ENCODE results near the gene OR2AE1.

DNA sequence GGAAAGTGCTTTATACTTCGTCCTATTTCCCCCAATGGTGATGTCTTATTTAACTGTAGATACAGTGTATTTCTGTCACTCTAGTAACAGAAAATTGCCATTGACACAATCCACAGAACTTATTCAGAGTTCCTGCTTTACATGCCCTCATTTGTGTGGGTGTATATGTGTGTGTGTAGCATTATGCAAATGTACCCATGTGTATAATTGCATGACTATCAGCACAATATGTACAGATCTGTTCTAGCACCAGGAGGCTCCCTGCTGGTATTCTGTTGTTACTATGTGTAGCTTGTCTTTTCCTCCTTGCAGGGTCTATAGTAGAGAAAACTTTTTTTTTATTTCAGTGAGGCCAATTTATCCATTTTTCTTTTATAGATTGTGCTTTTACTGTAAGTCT, 32.5 kb downstream of the OR2AE1 start:
- no peak for TF ChIP-seq ZBTB3 (CRISPR knock-in tag; IDR thresholded peaks at IDR 0.05; ENCODE audit: borderline replicate concordance, low read depth)
- TF ChIP-seq HCFC1 (IDR thresholded peaks at IDR 0.05; ENCODE audit: low read depth, low read length), result no peak
- TF ChIP-seq, protein P1, sequence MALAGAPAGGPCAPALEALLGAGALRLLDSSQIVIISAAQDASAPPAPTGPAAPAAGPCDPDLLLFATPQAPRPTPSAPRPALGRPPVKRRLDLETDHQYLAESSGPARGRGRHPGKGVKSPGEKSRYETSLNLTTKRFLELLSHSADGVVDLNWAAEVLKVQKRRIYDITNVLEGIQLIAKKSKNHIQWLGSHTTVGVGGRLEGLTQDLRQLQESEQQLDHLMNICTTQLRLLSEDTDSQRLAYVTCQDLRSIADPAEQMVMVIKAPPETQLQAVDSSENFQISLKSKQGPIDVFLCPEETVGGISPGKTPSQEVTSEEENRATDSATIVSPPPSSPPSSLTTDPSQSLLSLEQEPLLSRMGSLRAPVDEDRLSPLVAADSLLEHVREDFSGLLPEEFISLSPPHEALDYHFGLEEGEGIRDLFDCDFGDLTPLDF (CRISPR knock-in tag; IDR thresholded peaks at IDR 0.05), result no peak
- no peak for TF ChIP-seq SP2 (CRISPR knock-in tag; IDR thresholded peaks at IDR 0.05)
- TF ChIP-seq ELF4 (CRISPR knock-in tag; IDR thresholded peaks at IDR 0.05; ENCODE audit: borderline replicate concordance), result no peak
- no peak for TF ChIP-seq NR3C1 (CRISPR knock-in tag; IDR thresholded peaks at IDR 0.05)
- no peak for TF ChIP-seq NCOA5 (CRISPR knock-in tag; IDR thresholded peaks at IDR 0.05)
- TF ChIP-seq, protein P2, sequence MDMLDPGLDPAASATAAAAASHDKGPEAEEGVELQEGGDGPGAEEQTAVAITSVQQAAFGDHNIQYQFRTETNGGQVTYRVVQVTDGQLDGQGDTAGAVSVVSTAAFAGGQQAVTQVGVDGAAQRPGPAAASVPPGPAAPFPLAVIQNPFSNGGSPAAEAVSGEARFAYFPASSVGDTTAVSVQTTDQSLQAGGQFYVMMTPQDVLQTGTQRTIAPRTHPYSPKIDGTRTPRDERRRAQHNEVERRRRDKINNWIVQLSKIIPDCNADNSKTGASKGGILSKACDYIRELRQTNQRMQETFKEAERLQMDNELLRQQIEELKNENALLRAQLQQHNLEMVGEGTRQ (IDR thresholded peaks at IDR 0.05; ENCODE audit: low read depth, low read length), result no peak
- TF ChIP-seq, protein P2 (CRISPR knock-in tag; IDR thresholded peaks at IDR 0.05; ENCODE audit: borderline replicate concordance), result no peak
- TF ChIP-seq ZNF616 (CRISPR knock-in tag; IDR thresholded peaks at IDR 0.05; ENCODE audit: low read depth), result no peak
- no peak for TF ChIP-seq ISX (CRISPR knock-in tag; conservative IDR thresholded peaks at IDR 0.05)
